ENCODE results near the gene WFDC1.

- no peak for TF ChIP-seq CTCF (conservative IDR thresholded peaks at IDR 0.05; ENCODE audit: low read length)
- TF ChIP-seq EZH2phosphoT487 (IDR thresholded peaks at IDR 0.05; ENCODE audit: borderline replicate concordance): no peak
Measured at GRCh38 chr16:84274515-84274914, 20.2 kb upstream of the WFDC1 start.
